Sigmoid colon (tissue), 4 donors: ENCODE measurements around the gene ANKS1A.

Source experiments
- CTCF ChIP-seq, 4 experiments: fragments of 450-650 bp in 3 of 4; fragments of 200-600 bp in 1 of 4; IDR thresholded peaks; one replicate each; pipeline ENCODE4 v1.5.1; 2016 to 2019; ENCODE audit warnings: antibody characterized with exemption in 4 of 4, mild to moderate bottlenecking in 3 of 4, moderate library complexity in 2 of 4
- EP300 ChIP-seq, 4 donors: sonication (generic); formaldehyde crosslinking; IDR thresholded peaks; one replicate each; pipeline ENCODE4 v1.6.1; 2017; ENCODE audit warnings: antibody characterized with exemption in 4 of 4
- POLR2A ChIP-seq, 2 donors: fragments of 450-650 bp; IDR thresholded peaks; one replicate each; pipeline ENCODE4 v1.6.1; 2016; ENCODE audit warnings: antibody characterized with exemption in 2 of 2, mild to moderate bottlenecking in 2 of 2, moderate library complexity in 2 of 2
- POLR2AphosphoS5 ChIP-seq, 4 donors: sonication (generic); formaldehyde crosslinking; IDR thresholded peaks; one replicate each; pipeline ENCODE4 v1.6.1; 2017; ENCODE audit warnings: antibody characterized with exemption in 4 of 4

- TF ChIP-seq POLR2AphosphoS5 (IDR thresholded peaks at IDR 0.05), result no peak
- no peak for TF ChIP-seq CTCF (IDR thresholded peaks at IDR 0.05)
- TF ChIP-seq POLR2A (IDR thresholded peaks at IDR 0.05), result no peak
- TF ChIP-seq EP300 (IDR thresholded peaks at IDR 0.05), result no peak
Observed at GRCh38 chr6:34959224-34959623, 70.2 kb downstream of the ANKS1A start.
